Measurements from ENCODE around the gene FOXD4.
"Not testable (repeated sequence)": the region's sequence is repeated elsewhere in the genome, so short reads cannot be mapped to it uniquely, and the experiment has no call there.

Gene FOXD4

DNA sequence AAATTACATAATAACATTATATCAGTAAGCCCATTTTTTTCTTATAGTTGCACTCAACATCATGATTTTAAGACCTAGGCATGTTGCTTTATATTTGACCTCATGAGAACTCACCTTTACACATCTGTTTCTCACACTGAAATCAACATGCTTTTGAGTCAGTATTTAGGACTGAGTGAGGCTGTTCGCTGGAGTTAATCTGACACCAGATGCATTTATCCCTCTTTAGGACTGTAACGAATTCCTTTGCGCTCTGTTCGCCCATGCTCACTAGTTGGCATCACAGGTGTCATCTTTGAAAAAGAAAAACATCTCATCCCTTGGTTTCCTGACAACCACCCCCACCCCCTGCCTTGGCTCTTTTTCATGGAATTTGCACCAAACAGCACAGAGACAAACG lies 24.3 kb downstream of the FOXD4 start:
- not testable (repeated sequence) for DNase-seq (ENCODE audit: low read depth)

DNA sequence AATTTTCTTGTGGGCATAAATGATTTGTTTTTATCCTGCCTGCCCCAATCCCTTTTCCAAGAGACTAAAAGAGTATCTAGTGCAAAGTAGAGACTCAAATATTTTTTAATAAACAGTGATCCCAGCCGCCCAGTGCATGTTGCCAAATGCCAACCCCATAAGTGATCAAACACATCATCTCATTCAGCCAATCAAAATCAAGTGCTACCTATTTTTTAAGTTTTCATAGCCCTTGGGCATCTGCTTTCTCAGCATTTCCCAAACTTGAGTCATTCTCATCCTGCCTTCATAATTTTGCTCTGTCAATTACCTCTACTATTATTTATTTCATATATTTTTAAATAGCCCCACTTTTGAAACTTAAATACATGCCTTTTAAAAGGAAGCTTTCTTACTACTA lies 27.4 kb downstream of the FOXD4 start:
- DNase-seq (ENCODE audit: low read depth): not testable (repeated sequence)

DNA sequence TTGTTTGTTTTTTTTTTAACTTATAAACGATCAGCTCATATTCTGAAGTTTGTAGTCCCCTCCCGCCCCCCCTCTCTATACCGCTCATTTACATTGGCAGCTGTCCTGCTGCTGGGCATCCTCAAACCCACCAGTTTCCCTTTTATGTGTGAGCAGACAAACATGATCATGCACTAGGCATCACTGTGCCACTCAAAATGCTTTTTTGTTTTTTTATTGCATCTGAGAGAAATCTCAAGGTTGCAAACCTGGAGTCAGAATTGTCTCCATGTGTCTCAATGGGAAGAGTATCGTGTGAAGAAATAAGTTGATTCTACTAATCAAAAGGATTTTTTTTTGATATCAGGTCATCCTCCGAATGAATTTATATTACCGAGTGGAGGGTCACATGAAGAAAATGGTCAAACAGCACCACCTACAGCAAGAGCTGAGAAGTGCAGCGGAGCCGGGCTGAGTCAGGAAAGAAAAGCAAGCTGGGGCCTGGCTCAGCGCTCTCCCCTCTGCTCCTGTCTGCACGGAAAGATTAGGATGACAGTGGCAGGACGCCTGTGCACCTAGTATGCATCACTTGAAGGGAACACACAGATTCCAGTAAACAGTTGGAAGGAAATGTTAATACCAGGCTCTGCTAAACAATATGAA lies 29.7 kb downstream of the FOXD4 start:
- DNase-seq (ENCODE audit: low read depth): not testable (repeated sequence)

DNA sequence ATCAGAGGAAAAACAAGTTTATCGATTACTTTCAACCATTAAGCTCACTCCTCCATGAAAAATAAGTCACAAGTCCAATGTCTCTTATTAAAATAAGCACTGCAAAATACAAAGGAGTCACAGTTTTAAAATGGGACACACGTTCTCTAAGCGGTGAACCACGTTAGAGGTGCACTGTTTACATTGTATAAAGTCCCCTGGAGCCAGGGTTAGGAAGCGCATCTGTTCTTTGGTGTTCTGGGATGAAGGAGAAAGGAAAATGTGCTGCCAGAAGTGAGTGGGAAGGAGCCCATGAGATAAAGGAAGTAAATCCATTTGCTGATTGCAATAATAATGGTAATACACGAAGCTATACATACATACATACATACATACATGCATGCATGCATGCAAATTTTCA lies 30.4 kb downstream of the FOXD4 start:
- not testable (repeated sequence) for DNase-seq (ENCODE audit: low read depth)

DNA sequence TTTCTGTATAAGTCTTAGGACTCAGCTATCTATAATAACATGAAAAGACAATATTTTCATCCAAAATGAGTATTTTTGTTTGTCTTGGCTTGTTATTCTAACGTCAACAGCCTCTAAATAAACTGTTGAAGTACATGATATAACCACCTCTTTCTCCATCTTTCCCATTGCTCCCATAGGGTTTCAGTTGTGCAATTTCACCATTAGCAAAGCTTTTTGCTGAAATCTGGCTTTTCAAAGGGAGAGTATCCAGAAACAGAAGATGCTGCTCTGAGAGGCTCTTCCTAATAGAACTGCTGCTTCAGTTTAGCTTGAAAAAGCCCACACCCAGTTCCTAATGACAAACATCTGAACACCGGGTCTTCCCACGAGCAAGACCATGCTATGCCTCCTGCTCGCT lies 31.1 kb downstream of the FOXD4 start:
- not testable (repeated sequence) for DNase-seq (ENCODE audit: low read depth)

DNA sequence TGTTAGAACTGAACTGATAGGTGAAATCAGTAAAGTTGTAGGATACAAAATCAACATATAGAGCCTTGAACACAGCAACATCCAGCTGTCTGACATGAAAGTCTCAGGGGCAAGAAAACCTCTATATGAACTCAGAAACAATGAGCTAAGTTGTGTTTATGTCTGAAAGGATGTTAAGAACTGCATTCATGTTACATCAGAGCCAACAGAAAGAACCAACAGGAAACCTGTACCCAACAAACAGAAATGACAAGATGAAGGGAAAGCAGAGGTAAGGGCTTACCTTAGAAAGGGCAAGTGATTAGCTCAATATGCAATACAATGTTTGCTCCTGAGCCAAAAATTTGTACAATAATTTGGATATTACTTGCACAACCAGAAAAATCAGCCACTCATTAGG lies 31.5 kb downstream of the FOXD4 start:
- not testable (repeated sequence) for DNase-seq (ENCODE audit: low read depth)

DNA sequence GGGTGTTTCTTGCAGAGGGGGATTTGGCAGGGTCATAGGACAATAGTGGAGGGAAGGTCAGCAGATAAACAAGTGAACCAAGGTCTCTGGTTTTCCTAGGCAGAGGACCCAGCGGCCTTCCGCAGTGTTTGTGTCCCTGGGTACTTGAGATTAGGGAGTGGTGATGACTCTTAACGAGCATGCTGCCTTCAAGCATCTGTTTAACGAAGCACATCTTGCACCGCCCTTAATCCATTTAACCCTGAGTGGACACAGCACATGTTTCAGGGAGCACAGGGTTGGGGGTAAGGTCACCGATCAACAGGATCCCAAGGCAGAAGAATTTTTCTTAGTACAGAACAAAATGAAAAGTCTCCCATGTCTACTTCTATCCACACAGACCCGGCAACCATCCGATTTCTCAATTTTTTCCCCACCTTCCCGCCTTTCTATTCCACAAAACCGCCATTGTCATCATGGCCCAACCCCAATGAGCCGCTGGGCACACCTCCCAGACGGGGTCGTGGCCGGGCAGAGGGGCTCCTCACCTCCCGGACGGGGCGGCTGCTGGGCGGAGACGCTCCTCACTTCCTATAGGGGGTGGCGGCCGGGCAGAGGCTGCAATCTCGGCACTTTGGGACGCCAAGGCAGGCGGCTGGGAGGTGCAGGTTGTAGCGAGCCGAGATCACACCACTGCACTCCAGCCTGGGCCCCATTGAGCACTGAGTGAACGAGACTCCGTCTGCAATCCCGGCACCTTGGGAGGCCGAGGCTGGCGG lies 35.1 kb downstream of the FOXD4 start:
- not testable (repeated sequence) for DNase-seq (ENCODE audit: low read depth)

DNA sequence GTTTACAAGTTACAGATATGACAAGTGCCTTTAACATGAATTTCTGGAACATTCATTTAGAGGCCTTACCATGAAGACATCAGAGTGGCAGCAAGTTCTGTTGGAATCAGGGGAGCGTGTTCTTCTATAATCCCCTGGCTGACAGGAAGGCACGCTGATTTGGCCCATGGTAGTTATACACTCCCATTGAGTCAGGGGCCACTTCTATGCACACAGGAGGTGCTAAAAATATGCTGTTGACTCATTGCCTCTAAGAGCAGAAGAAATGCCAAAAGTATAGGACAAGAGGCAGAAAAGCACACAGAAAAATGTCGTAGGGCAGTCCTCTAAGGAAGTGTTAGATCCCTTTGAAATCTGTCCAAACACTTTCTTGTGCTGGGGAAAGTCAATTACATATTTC lies 39.9 kb downstream of the FOXD4 start:
- DNase-seq (ENCODE audit: low read depth): not testable (repeated sequence)

DNA sequence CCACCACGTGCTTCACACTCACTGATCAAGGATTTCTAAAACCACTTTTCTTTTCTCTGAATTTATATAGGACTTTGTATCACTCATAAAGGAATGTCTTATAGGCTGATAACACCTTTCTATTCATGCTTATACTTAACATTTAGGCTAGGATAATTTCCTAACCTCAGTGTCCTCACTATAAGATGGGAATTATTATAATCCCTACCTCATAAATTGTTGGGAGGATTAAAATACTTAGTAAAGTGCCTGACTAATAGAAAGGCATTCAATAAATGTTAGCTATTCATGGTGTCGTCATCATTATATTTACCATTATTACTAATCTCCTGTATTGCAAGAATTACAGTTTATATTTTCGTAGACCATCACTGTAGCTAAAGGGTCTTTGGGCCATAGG lies 41.8 kb downstream of the FOXD4 start:
- not testable (repeated sequence) for DNase-seq (ENCODE audit: low read depth)

DNA sequence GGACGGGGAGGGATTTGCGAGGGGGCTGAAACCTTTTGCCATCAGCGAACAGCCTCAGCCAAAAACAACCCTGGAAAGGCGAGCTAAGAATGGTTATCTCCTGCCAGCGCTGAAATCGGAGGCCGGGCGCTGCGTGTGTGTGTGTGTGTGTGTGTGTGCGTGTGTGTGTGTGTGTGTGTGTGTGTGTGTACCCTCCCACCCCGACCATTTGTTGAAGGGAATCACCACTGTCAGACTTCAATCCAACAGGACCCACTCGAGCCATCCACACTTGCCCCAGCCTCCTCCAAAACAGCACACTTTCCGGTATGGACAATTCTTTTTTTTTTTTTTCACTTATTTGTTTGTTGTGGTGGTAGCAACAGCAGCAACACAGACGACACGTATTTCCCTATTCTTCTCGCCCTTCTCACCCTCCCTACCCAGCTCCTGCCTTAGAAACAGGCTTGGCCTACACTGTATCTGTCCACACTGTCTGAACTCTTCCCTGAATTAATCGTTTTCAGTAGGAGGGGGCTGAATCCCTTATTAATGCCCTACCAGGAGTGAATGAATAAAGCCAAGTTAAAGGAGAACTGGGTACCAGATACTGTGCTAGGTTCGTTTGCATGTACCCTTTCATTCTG lies 44.2 kb downstream of the FOXD4 start:
- not testable (repeated sequence) for DNase-seq (ENCODE audit: low read depth)

DNA sequence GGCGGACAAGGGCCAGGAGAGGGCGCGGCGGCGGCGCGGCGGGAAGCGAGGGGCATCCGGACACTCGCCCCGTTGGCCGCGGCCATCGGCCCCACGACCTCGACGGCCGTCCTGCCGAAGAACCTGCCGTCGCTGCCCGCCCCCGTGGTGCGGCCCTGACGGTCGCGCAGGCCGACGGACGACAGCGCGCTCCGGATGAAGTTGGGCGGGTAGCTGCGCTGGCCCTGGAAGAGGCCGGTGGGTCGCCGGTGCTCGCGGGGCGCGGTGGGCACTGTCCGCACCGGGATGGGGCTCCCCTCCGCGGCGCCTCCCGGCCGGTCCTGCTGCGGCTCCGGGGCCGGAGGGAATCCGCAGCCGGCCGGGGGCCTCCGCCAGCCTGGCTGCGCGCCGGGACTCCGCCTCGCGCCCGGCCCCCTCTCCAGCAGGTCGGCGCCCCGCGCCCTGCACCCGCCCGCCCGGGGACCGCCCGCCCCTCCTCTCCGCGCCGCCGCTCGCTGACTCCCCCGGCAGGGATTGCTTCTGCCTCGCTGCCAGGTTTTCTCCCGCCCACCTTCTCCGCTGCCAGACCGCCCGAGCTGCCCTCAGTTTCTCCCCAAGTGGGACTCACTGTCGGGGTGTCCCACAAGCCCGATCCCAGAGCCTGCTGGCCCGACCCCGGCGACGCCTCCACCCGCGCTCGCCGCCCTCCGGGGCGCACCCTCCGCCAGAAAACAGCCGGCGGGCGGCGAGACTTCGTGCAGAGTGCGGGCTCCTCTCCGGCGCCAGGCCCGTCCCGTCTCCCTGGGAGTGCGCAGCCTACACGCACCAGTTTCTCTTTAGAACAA lies 44.9 kb downstream of the FOXD4 start:
- not testable (repeated sequence) for DNase-seq (ENCODE audit: low read depth)

All from activated T-helper 1 cell treated with Interleukin-2 at 50 U/mL for 16 hours (primary cell).